Left cardiac atrium (tissue), 4 donors: ENCODE data around the gene PLEK2. TPM values are rescaled to one million over a fixed set of nuclear protein-coding genes. Genes with fewer than 3 reads are reported as not detected.
A peak's percentile ranks its signal among the peaks of the same experiment; 100 is the strongest.
"Not testable (repeated sequence)": the region's sequence is repeated elsewhere in the genome, so short reads cannot be mapped to it uniquely, and the experiment has no call there.

Experiments
- ATAC-seq, 2 donors: fragments of 200-7000 bp; cut with Tn5 transposase; one replicate each; pipeline ENCODE4 v1.9.1; 2020; ENCODE audit warnings: mild to moderate bottlenecking in 2 of 2, moderate library complexity in 2 of 2
- DNase-seq: peaks from one replicate; pipeline ENCODE4 v3.0.0-alpha.2; 2020
- intact Hi-C, 2 donors: fragments of 100-400 bp; cut with DNase I; formaldehyde crosslinking; loops; one replicate each; pipeline versions ENCODE4 v1.14.1 to v1.15.1; 2022 to 2023
- total RNA-seq, 2 donors: library from RNA; stranded (reverse); fragmentation: NEBNext Ultra II Directional; extraction: Animal tissue kit (Norgen Biotek cat#: 25700); gene quantifications; one replicate each; pipeline ENCODE4 v1.2.1, GENCODE V29; 2021
- donor health status: DM: no; HTN: yes; CAD: no.
- donor health status: DM: no; HTN: yes; CAD: no; lungs with severe emphysema.
- donor health status: DM: yes; HTN: yes; CAD: no.
- donor health status: Dilated cardiomyopathy.

PLEK2 gene
- total RNA-seq, 2 donors from 2014 or later: 0.35 to 0.76 TPM

GRCh38 chr14:67411370-67411769 lies 595 bp downstream of the PLEK2 start:
- intact Hi-C loops: no loop called here
- no peak for ATAC-seq
- DNase-seq: no peak

- ATAC-seq (no peak), DNase-seq (no peak)
- intact Hi-C loops: no loop called here
Measured at GRCh38 chr14:67410313-67410712, 1.7 kb downstream of the PLEK2 start.

GRCh38 chr14:67409461-67409860 lies 2.5 kb downstream of the PLEK2 start:
- no peak for DNase-seq
- no peak for ATAC-seq
- intact Hi-C loops: no loop called here

GRCh38 chr14:67408122-67408801 lies 3.7 kb downstream of the PLEK2 start:
- DNase-seq, ATAC-seq, intact Hi-C loops: not testable (repeated sequence)

- intact Hi-C loops: no loop called here
- DNase-seq (no peak), ATAC-seq (no peak)
Measured at GRCh38 chr14:67405771-67406170, 6.2 kb downstream of the PLEK2 start.

- intact Hi-C loops: no loop called here
- ATAC-seq: no peak
- DNase-seq: no peak
Measured at GRCh38 chr14:67400434-67400833, 11.5 kb downstream of the PLEK2 start.

- DNase-seq (no peak), ATAC-seq (no peak)
- intact Hi-C loops: no loop called here
Measured at GRCh38 chr14:67397536-67397935, 14.4 kb downstream of the PLEK2 start.

- intact Hi-C loops: no loop called here
- ATAC-seq: no peak
- DNase-seq: no peak
Measured at GRCh38 chr14:67396381-67396970, 15.5 kb downstream of the PLEK2 start.

GRCh38 chr14:67395876-67396189 lies 16.1 kb downstream of the PLEK2 start:
- intact Hi-C loops: no loop called here
- ATAC-seq (no peak), DNase-seq (no peak)

GRCh38 chr14:67395086-67395875 lies 16.7 kb downstream of the PLEK2 start:
- DNase-seq (no peak), ATAC-seq (no peak)
- intact Hi-C loops: no loop called here

- ATAC-seq (no peak), DNase-seq (no peak)
- intact Hi-C loops: no loop called here
Measured at GRCh38 chr14:67393689-67394088, 18.3 kb downstream of the PLEK2 start.

GRCh38 chr14:67392800-67393199 lies 19.2 kb downstream of the PLEK2 start:
- ATAC-seq: no peak
- no peak for DNase-seq
- intact Hi-C loops: no loop called here

- intact Hi-C loops: no loop called here
- ATAC-seq: no peak
- no peak for DNase-seq
Measured at GRCh38 chr14:67392123-67392522, 19.8 kb downstream of the PLEK2 start.

- intact Hi-C loops: no loop called here
- ATAC-seq (no peak), DNase-seq (no peak)
Measured at GRCh38 chr14:67391268-67391667, 20.7 kb downstream of the PLEK2 start.

- DNase-seq (no peak), ATAC-seq (no peak)
- intact Hi-C loops: no loop called here
Measured at GRCh38 chr14:67389811-67390534, 22.0 kb downstream of the PLEK2 start.

- intact Hi-C loops: no loop called here
- ATAC-seq (no peak), DNase-seq (no peak)
Measured at GRCh38 chr14:67389275-67389674, 22.7 kb downstream of the PLEK2 start.

- intact Hi-C loops: no loop called here
- ATAC-seq: no peak
- DNase-seq: no peak
Measured at GRCh38 chr14:67387195-67387594, 24.8 kb downstream of the PLEK2 start.

GRCh38 chr14:67385618-67386017 lies 26.3 kb downstream of the PLEK2 start:
- intact Hi-C loops: no loop called here
- ATAC-seq: no peak
- DNase-seq: no peak

- ATAC-seq: peak in 1 of 2 donors; percentile 49
- intact Hi-C loops: no loop called here
Measured at GRCh38 chr14:67385120-67385519, 26.8 kb downstream of the PLEK2 start.

GRCh38 chr14:67377916-67378315 lies 34.0 kb downstream of the PLEK2 start:
- DNase-seq: no peak
- intact Hi-C loops: no loop called here
- no peak for ATAC-seq

More at GRCh38 chr14:67385120-67385519, 26.8 kb downstream of the PLEK2 start:
- no peak for DNase-seq
